Tibial nerve (tissue), 4 donors: ENCODE data around the gene TMEM63C. TPM values are rescaled to one million over a fixed set of nuclear protein-coding genes. Genes with fewer than 3 reads are reported as not detected.

ENCODE experiments used
- DNase-seq, 2 donors: peaks; one replicate each; pipeline ENCODE4 v3.0.0-alpha.2; 2019; ENCODE audit warnings: low spot score in 2 of 2
- H3K27ac ChIP-seq, 4 donors: fragments of 200-600 bp; sonication (generic) in 3 of 4; one replicate each; pipeline ENCODE4 v1.5.1; 2017 to 2019; ENCODE audit warnings: mild to moderate bottlenecking in 1 of 4
- H3K27me3 ChIP-seq, 2 donors: fragments of 200-600 bp; sonication (generic) in 1 of 2; one replicate each; pipeline versions ENCODE4 v1.5.1 to v1.6.0; 2017 to 2019
- H3K36me3 ChIP-seq, 3 donors: fragments of 200-600 bp; sonication (generic); one replicate each; pipeline ENCODE4 v1.5.1; 2018 to 2019
- H3K4me1 ChIP-seq, 4 donors: fragments of 200-600 bp; sonication (generic) in 3 of 4; one replicate each; pipeline ENCODE4 v1.5.1; 2017 to 2019
- H3K4me3 ChIP-seq, 4 donors: fragments of 200-600 bp; sonication (generic) in 3 of 4; one replicate each; pipeline ENCODE4 v1.5.1; 2017 to 2019; ENCODE audit warnings: mild to moderate bottlenecking in 1 of 4, moderate library complexity in 1 of 4
- H3K9me3 ChIP-seq, 4 donors: fragments of 200-600 bp; sonication (generic) in 3 of 4; one replicate each; pipeline ENCODE4 v1.5.1; 2017 to 2019
- CTCF ChIP-seq, 5 experiments: fragments of 200-600 bp in 3 of 5; fragments of 450-650 bp in 2 of 5; sonication (generic) in 3 of 5; IDR thresholded peaks; one replicate each; pipeline ENCODE4 v1.5.1; 2016 to 2019; ENCODE audit warnings: antibody characterized with exemption in 5 of 5, mild to moderate bottlenecking in 3 of 5, moderate library complexity in 2 of 5
- EP300 ChIP-seq, 2 donors: sonication (generic); formaldehyde crosslinking; IDR thresholded peaks; one replicate each; pipeline ENCODE4 v1.6.1; 2017; ENCODE audit warnings: antibody characterized with exemption in 2 of 2, mild to moderate bottlenecking in 1 of 2
- POLR2A ChIP-seq, 2 donors: fragments of 450-650 bp; IDR thresholded peaks; one replicate each; pipeline ENCODE4 v1.6.1; 2017; ENCODE audit warnings: antibody characterized with exemption in 2 of 2, mild to moderate bottlenecking in 2 of 2, moderate library complexity in 2 of 2
- WGBS, 2 donors: methylation state at CpG; one replicate each; pipeline ENCODE4 v1.1.5; 2018; 5-methylcytosine and 5-hydroxymethylcytosine counted together
- total RNA-seq, 4 donors: library from RNA; depleted of rRNA; stranded (reverse); fragments of >200 nt; gene quantifications; one replicate each; pipeline ENCODE4 v1.1.0, GENCODE V29; 2016

Gene TMEM63C
- total RNA-seq, 4 donors from 2014 or later, result not detected

- Histone ChIP-seq H3K9me3 (no peaks in the 10 kb centered on the region), H3K27me3 (no peaks in the 10 kb centered on the region), H3K27ac (no peak overlapping the region), H3K4me1 (no peaks in the 10 kb centered on the region), H3K4me3 (no peak overlapping the region), H3K36me3 (peaks cover 0 to 100% (median 16%) of the 10 kb centered on the region in 3 donors)
- no peak for DNase-seq
- TF ChIP-seq CTCF (IDR thresholded peaks at IDR 0.05), result no peak
- no peak for TF ChIP-seq EP300 (IDR thresholded peaks at IDR 0.05)
- no peak for TF ChIP-seq POLR2A (IDR thresholded peaks at IDR 0.05)
- WGBS, 2 donors, result 82 to 87% methylated on average over 4 of the region's 4 CpGs
These were observed 102.5 kb downstream of the TMEM63C start for GRCh38 chr14:77284066-77284465.

GRCh38 chr14:77284466-77284865, 102.9 kb downstream of the TMEM63C start:
- no peak for DNase-seq
- no peak overlapping the region for H3K27ac ChIP-seq
- H3K27me3 ChIP-seq, result no peaks in the 10 kb centered on the region
- no peak for TF ChIP-seq CTCF (IDR thresholded peaks at IDR 0.05)
- TF ChIP-seq POLR2A (IDR thresholded peaks at IDR 0.05), result no peak
- TF ChIP-seq EP300 (IDR thresholded peaks at IDR 0.05), result no peak
- no peaks in the 10 kb centered on the region for H3K9me3 ChIP-seq
- H3K36me3 ChIP-seq, result peaks cover 0 to 100% (median 16%) of the 10 kb centered on the region in 3 donors
- WGBS, 2 donors, result 88 to 98% methylated on average over 5 of the region's 5 CpGs
- no peak overlapping the region for H3K4me3 ChIP-seq
- no peaks in the 10 kb centered on the region for H3K4me1 ChIP-seq

- H3K9me3 ChIP-seq, result no peaks in the 10 kb centered on the region
- TF ChIP-seq POLR2A (IDR thresholded peaks at IDR 0.05) (no peak), CTCF (IDR thresholded peaks at IDR 0.05) (no peak), EP300 (IDR thresholded peaks at IDR 0.05) (no peak)
- DNase-seq, result no peak
- 85 to 87% methylated on average over 5 of the region's 5 CpGs for WGBS, 2 donors
- H3K4me3 ChIP-seq, result no peak overlapping the region
- no peaks in the 10 kb centered on the region for H3K4me1 ChIP-seq
- no peak overlapping the region for H3K27ac ChIP-seq
- peaks cover 0 to 100% (median 16%) of the 10 kb centered on the region in 3 donors for H3K36me3 ChIP-seq
- no peaks in the 10 kb centered on the region for H3K27me3 ChIP-seq
These were observed 105.0 kb downstream of the TMEM63C start for GRCh38 chr14:77286576-77286975.

- Histone ChIP-seq H3K9me3 (no peaks in the 10 kb centered on the region), H3K27me3 (no peaks in the 10 kb centered on the region), H3K36me3 (peaks cover 0 to 94% (median 0%) of the 10 kb centered on the region in 3 donors), H3K4me3 (no peak overlapping the region), H3K27ac (no peak overlapping the region), H3K4me1 (no peaks in the 10 kb centered on the region)
- no peak for TF ChIP-seq POLR2A (IDR thresholded peaks at IDR 0.05)
- no peak for TF ChIP-seq CTCF (IDR thresholded peaks at IDR 0.05)
- no peak for TF ChIP-seq EP300 (IDR thresholded peaks at IDR 0.05)
- no peak for DNase-seq
- WGBS, 2 donors, result 99 to 100% methylated on average over 1 to 4 of the region's 4 CpGs
These were observed 109.1 kb downstream of the TMEM63C start for GRCh38 chr14:77290705-77291104.

- Histone ChIP-seq H3K9me3 (no peaks in the 10 kb centered on the region), H3K4me3 (no peak overlapping the region), H3K27ac (no peak overlapping the region), H3K27me3 (no peaks in the 10 kb centered on the region), H3K36me3 (peaks cover 0 to 80% (median 0%) of the 10 kb centered on the region in 3 donors), H3K4me1 (peaks cover 0 to under 1% (median 0%) of the 10 kb centered on the region in 4 donors)
- WGBS, 2 donors, result 76 to 84% methylated on average over 13 of the region's 13 CpGs
- no peak for TF ChIP-seq EP300 (IDR thresholded peaks at IDR 0.05)
- TF ChIP-seq POLR2A (IDR thresholded peaks at IDR 0.05), result no peak
- no peak for TF ChIP-seq CTCF (IDR thresholded peaks at IDR 0.05)
- DNase-seq, result no peak
These were observed 114.6 kb downstream of the TMEM63C start for GRCh38 chr14:77296155-77296554.
